OCI-LY3 (cell line): ENCODE data around the gene CARTPT.

Experiments
- CTCF ChIP-seq: fragments of 200-600, 300-600 bp; sonication (generic); IDR thresholded peaks from 2 replicates; pipeline ENCODE4 v1.5.1; 2014; ENCODE audit warnings: antibody characterized with exemption, low read length, low read depth
- EZH2phosphoT487 ChIP-seq: fragments of 200-600 bp; shearing (Covaris generic); IDR thresholded peaks from 2 replicates; pipeline ENCODE4 v1.6.1; 2018; ENCODE audit warnings: antibody characterized with exemption, mixed run types, low read depth

- no peak for TF ChIP-seq EZH2phosphoT487
- no peak for TF ChIP-seq CTCF
These were observed 8.9 kb downstream of the CARTPT start for GRCh38 chr5:71727978-71728377.
